H1 (cell line): ENCODE measurements around the gene COX10. TPM values are rescaled to one million over a fixed set of nuclear protein-coding genes. Genes with fewer than 3 reads are reported as not detected.

Experiments used
- CTCF ChIA-PET: fragments of 300-600 bp; sonication (Branson Sonifier 250); formaldehyde crosslinking; loops from one replicate; lab custom pipeline; 2021; ENCODE audit not compliant: partially characterized antibody; lab: Charles Lee
- POLR2A ChIA-PET: fragments of 300-600 bp; sonication (Branson Sonifier 250); formaldehyde crosslinking; loops from one replicate; lab custom pipeline; 2021; ENCODE audit warnings: inconsistent platforms; ENCODE audit not compliant: partially characterized antibody; lab: Charles Lee
- DNase-seq, 2 experiments: peaks; one replicate each; pipeline versions ENCODE4 v3.0.0 to v3.0.0-alpha.2; 2010 to 2022; ENCODE audit warnings: low spot score in 2 of 2, low read depth in 1 of 2, mixed read lengths in 1 of 2
- FAIRE-seq: peaks from 2 replicates; lab custom pipeline; 2011; peaks lifted over from hg19 to GRCh38; lab: Jason Lieb, UNC
- H2AFZ ChIP-seq: 2 replicates; pipeline ENCODE4 v1.8.1; 2012; ENCODE audit warnings: low read length, inconsistent platforms
- H2AK5ac ChIP-seq: 2 replicates; pipeline ENCODE4 v1.6.1; 2013; ENCODE audit warnings: low read depth, low read length
- H2BK120ac ChIP-seq: replicated peaks from 2 replicates; pipeline ENCODE3; 2013; ENCODE audit warnings: low read depth, low read length, inconsistent platforms
- H2BK12ac ChIP-seq: 2 replicates; pipeline ENCODE4 v1.6.1; 2013; ENCODE audit warnings: low read depth, low read length
- H2BK15ac ChIP-seq: 2 replicates; pipeline ENCODE4 v1.6.1; 2013; ENCODE audit warnings: low read length
- H2BK20ac ChIP-seq: 2 replicates; pipeline ENCODE4 v1.6.1; 2013; ENCODE audit warnings: low read length
- H2BK5ac ChIP-seq: 2 replicates; pipeline ENCODE4 v1.6.1; 2013; ENCODE audit warnings: low read depth, low read length
- H3K14ac ChIP-seq: 2 replicates; pipeline ENCODE4 v1.6.1; 2013; ENCODE audit warnings: inconsistent platforms; ENCODE audit not compliant: insufficient read length
- H3K18ac ChIP-seq: 2 replicates; pipeline ENCODE4 v1.6.1; 2013; ENCODE audit warnings: low read length; ENCODE audit errors: extremely low read depth
- H3K23ac ChIP-seq: 2 replicates; pipeline ENCODE4 v1.6.1; 2013; ENCODE audit warnings: inconsistent platforms; ENCODE audit not compliant: insufficient read length
- H3K23me2 ChIP-seq: 2 replicates; pipeline ENCODE4 v1.6.1; 2013; ENCODE audit warnings: low read depth, low read length
- H3K27ac ChIP-seq: 2 replicates; pipeline ENCODE4 v1.6.1; 2011; ENCODE audit warnings: low read depth, low read length, inconsistent platforms
- H3K27me3 ChIP-seq, 4 experiments: replicated peaks in 1 of 4; 1 replicate in 1 of 4; 2 replicates in 3 of 4; pipeline versions ENCODE4 v1.6.1 to v1.8.1; 2011 to 2013; ENCODE audit warnings: low read length in 3 of 4, mild to moderate bottlenecking in 3 of 4, inconsistent platforms in 2 of 4, mixed read lengths in 2 of 4, moderate library complexity in 1 of 4; ENCODE audit not compliant: control insufficient read depth in 3 of 4, insufficient read depth in 3 of 4; ENCODE audit errors: extremely low read depth in 1 of 4
- H3K36me3 ChIP-seq, 4 experiments: 2 replicates each; pipeline versions ENCODE4 v1.6.1 to v1.8.1; 2011 to 2013; ENCODE audit warnings: mild to moderate bottlenecking in 4 of 4, low read length in 3 of 4, moderate library complexity in 2 of 4, control low read depth in 1 of 4, inconsistent platforms in 1 of 4; ENCODE audit not compliant: insufficient read depth in 4 of 4, control insufficient read depth in 2 of 4
- H3K4ac ChIP-seq: replicated peaks from 2 replicates; pipeline ENCODE3; 2013; ENCODE audit warnings: low read length, low read depth, mixed read lengths, inconsistent platforms; ENCODE audit not compliant: insufficient read length
- H3K4me1 ChIP-seq, 4 experiments: replicated peaks in 1 of 4; 1 replicate in 1 of 4; 2 replicates in 3 of 4; pipeline versions ENCODE4 v1.6.1 to v1.8.1; 2011 to 2013; ENCODE audit warnings: low read length in 3 of 4, inconsistent platforms in 2 of 4, mixed read lengths in 1 of 4; ENCODE audit not compliant: insufficient read depth in 4 of 4, control insufficient read depth in 3 of 4
- H3K4me2 ChIP-seq, 2 experiments: 2 replicates each; pipeline versions ENCODE4 v1.6.1 to v1.8.1; 2011 to 2013; ENCODE audit warnings: low read depth in 2 of 2, low read length in 2 of 2, control low read depth in 1 of 2, inconsistent platforms in 1 of 2, mild to moderate bottlenecking in 1 of 2; ENCODE audit not compliant: insufficient read depth in 1 of 2
- H3K4me3 ChIP-seq, 4 experiments: fragments of 200-600, 300-600 bp in 1 of 4; sonication (generic), shearing (Covaris generic), sonication (Bioruptor Twin) in 1 of 4; 2 replicates each; pipeline versions ENCODE4 v1.5.1 to v1.8.1; 2011 to 2016; ENCODE audit warnings: low read length in 4 of 4, low read depth in 3 of 4, control low read depth in 2 of 4, inconsistent platforms in 2 of 4, mild to moderate bottlenecking in 2 of 4, mixed read lengths in 1 of 4, moderate library complexity in 1 of 4; ENCODE audit not compliant: insufficient read depth in 2 of 4; ENCODE audit errors: extremely low read depth in 1 of 4
- H3K56ac ChIP-seq: replicated peaks from 2 replicates; pipeline ENCODE3; 2013; ENCODE audit warnings: low read depth, mild to moderate bottlenecking, mixed read lengths, low read length, inconsistent platforms; ENCODE audit not compliant: insufficient read length
- H3K79me1 ChIP-seq: 2 replicates; pipeline ENCODE4 v1.6.1; 2013; ENCODE audit warnings: low read depth, low read length, control low read depth
- H3K79me2 ChIP-seq, 2 experiments: 2 replicates each; pipeline versions ENCODE4 v1.6.1 to v1.8.1; 2012 to 2013; ENCODE audit warnings: low read length in 2 of 2, mild to moderate bottlenecking in 2 of 2, inconsistent platforms in 1 of 2; ENCODE audit not compliant: insufficient read depth in 2 of 2, control insufficient read depth in 1 of 2
- H3K9ac ChIP-seq, 4 experiments: replicated peaks in 1 of 4; 1 replicate in 1 of 4; 2 replicates in 3 of 4; pipeline versions ENCODE4 v1.6.1 to v1.8.1; 2011 to 2013; ENCODE audit warnings: low read depth in 3 of 4, low read length in 3 of 4, control low read depth in 2 of 4, mild to moderate bottlenecking in 2 of 4, moderate library complexity in 2 of 4, inconsistent platforms in 1 of 4; ENCODE audit errors: extremely low read depth in 1 of 4
- H3K9me3 ChIP-seq, 2 experiments: 2 replicates each; pipeline versions ENCODE4 v1.6.1 to v1.8.1; 2012 to 2013; ENCODE audit warnings: mild to moderate bottlenecking in 2 of 2, moderate library complexity in 2 of 2, control low read depth in 1 of 2, inconsistent platforms in 1 of 2, low read depth in 1 of 2, low read length in 1 of 2, mixed read lengths in 1 of 2; ENCODE audit not compliant: insufficient read depth in 2 of 2
- H4K20me1 ChIP-seq, 2 experiments: replicated peaks in 1 of 2; 2 replicates each; pipeline versions ENCODE3 to v1.8.1; 2011 to 2013; ENCODE audit warnings: inconsistent platforms in 2 of 2, low read length in 2 of 2, mild to moderate bottlenecking in 1 of 2; ENCODE audit not compliant: insufficient read depth in 2 of 2, control insufficient read depth in 1 of 2
- H4K5ac ChIP-seq: 2 replicates; pipeline ENCODE4 v1.6.1; 2013; ENCODE audit warnings: low read length, low read depth, mixed read lengths, inconsistent platforms; ENCODE audit not compliant: insufficient read length
- H4K8ac ChIP-seq: 2 replicates; pipeline ENCODE4 v1.8.0; 2013; ENCODE audit warnings: mild to moderate bottlenecking, moderate library complexity, low read length, inconsistent platforms; ENCODE audit not compliant: insufficient read depth; ENCODE audit errors: extremely low read depth
- H4K91ac ChIP-seq: replicated peaks from 2 replicates; pipeline ENCODE3; 2013; ENCODE audit warnings: low read length, mixed read lengths, inconsistent platforms; ENCODE audit not compliant: insufficient read length
- BRCA1 ChIP-seq: IDR thresholded peaks from 2 replicates; pipeline ENCODE4 v1.6.1; 2012; ENCODE audit warnings: low read depth, low read length, improper control_type of control experiment
- CTCF ChIP-seq, 3 experiments: IDR thresholded peaks; 1 replicate in 2 of 3; 2 replicates in 1 of 3; pipeline versions ENCODE4 v1.5.1 to v1.6.1; 2011; ENCODE audit warnings: low read length in 3 of 3, mild to moderate bottlenecking in 3 of 3, inconsistent platforms in 2 of 3, low read depth in 1 of 3, moderate library complexity in 1 of 3; ENCODE audit not compliant: insufficient read depth in 1 of 3; ENCODE audit errors: control extremely low read depth in 1 of 3
- EP300 ChIP-seq, 2 experiments: IDR thresholded peaks; 1 replicate in 1 of 2; 2 replicates in 1 of 2; pipeline ENCODE4 v1.6.1; 2011 to 2012; ENCODE audit warnings: low read depth in 2 of 2, low read length in 2 of 2, mild to moderate bottlenecking in 2 of 2, borderline replicate concordance in 1 of 2, inconsistent platforms in 1 of 2, moderate library complexity in 1 of 2
- FOSL1 ChIP-seq: IDR thresholded peaks from 2 replicates; pipeline ENCODE4 v1.6.1; 2011; ENCODE audit warnings: mild to moderate bottlenecking, low read depth, low read length, moderate library complexity; ENCODE audit not compliant: insufficient read depth
- HDAC6 ChIP-seq: IDR thresholded peaks from one replicate; pipeline ENCODE4 v1.7.1; 2012; ENCODE audit warnings: low read depth, mild to moderate bottlenecking, inconsistent platforms, low read length, moderate library complexity
- JUND ChIP-seq: IDR thresholded peaks from 2 replicates; pipeline ENCODE4 v1.6.1; 2011; ENCODE audit warnings: mild to moderate bottlenecking, improper control_type of control experiment, low read length
- PHF8 ChIP-seq: fragments of 200-600 bp; sonication (generic); conservative IDR thresholded peaks from 2 replicates; pipeline ENCODE4 v1.7.1; 2012; ENCODE audit warnings: low read depth, mild to moderate bottlenecking, inconsistent platforms, low read length, moderate library complexity
- RFX5 ChIP-seq: IDR thresholded peaks from 2 replicates; pipeline ENCODE4 v1.6.1; 2011; ENCODE audit warnings: low read depth, low read length, improper control_type of control experiment, borderline replicate concordance
- RXRA ChIP-seq: IDR thresholded peaks from 2 replicates; pipeline ENCODE4 v1.6.1; 2011; ENCODE audit warnings: low read depth, mild to moderate bottlenecking, low read length, moderate library complexity; ENCODE audit not compliant: insufficient read depth
- WGBS, 2 experiments: shearing (Covaris generic) in 1 of 2; methylation state at CpG; one replicate each; pipeline versions ENCODE4 v1.1.6 to v1.1.7; 2013 to 2015; ENCODE audit warnings: low lambda C conversion rate in 2 of 2, mixed read lengths in 2 of 2, inconsistent platforms in 1 of 2, low coverage in 1 of 2, missing lambda C conversion rate in 1 of 2; ENCODE audit not compliant: insufficient replicate concordance in 2 of 2, insufficient coverage in 1 of 2, insufficient read length in 1 of 2; ENCODE audit errors: extremely low coverage in 1 of 2, missing lambda C conversion rate in 1 of 2; 5-methylcytosine and 5-hydroxymethylcytosine counted together
- polyA plus RNA-seq, 7 experiments: library from polyadenylated mRNA; depleted of rRNA in 3 of 7; stranded (reverse) in 5 of 7; unstranded in 2 of 7; fragments of >200 nt in 5 of 7; fragments of 200-250 nt in 2 of 7; gene quantifications; 1 replicate in 5 of 7; 2 replicates in 1 of 7; 4 replicates in 1 of 7; pipeline versions ENCODE4 v1.2.1 to v1.2.3, GENCODE V29; 2011 to 2013; ENCODE audit warnings: missing spikeins in 2 of 7, mixed read lengths in 2 of 7
- total RNA-seq: library from RNA; stranded (reverse); fragmentation: NEBNext Ultra II Directional; extraction: Animal tissue kit (Norgen Biotek cat#: 25700); gene quantifications from 2 replicates; pipeline ENCODE4 v1.2.1, GENCODE V29; 2021

Gene COX10
- total and polyA plus RNA-seq, 2 of the 8 experiments (the other 6 are each of a cell fraction or from before 2014, with no cell fraction given), result 18.0 to 23.0 TPM

GRCh38 chr17:14092808-14093207, 23.5 kb downstream of the COX10 start:
- Histone ChIP-seq H3K27ac (no peak overlapping the region), H3K23ac (no peak overlapping the region), H4K20me1 (no peaks in the 10 kb centered on the region), H3K4me2 (no peak overlapping the region), H3K56ac (no peak overlapping the region), H4K8ac (no peak overlapping the region), H3K23me2 (no peaks in the 10 kb centered on the region), H2AK5ac (no peak overlapping the region), H3K79me1 (no peaks in the 10 kb centered on the region), H3K9ac (no peak overlapping the region), H3K4me3 (no peak overlapping the region), H4K91ac (no peak overlapping the region), H4K5ac (no peak overlapping the region), H2BK12ac (no peak overlapping the region), H2BK120ac (no peak overlapping the region), H2BK15ac (no peak overlapping the region), H3K79me2 (peaks cover 0 to 37% of the 10 kb centered on the region in 2 experiments; a peak in 2 of 4 replicates), H2BK5ac (no peak overlapping the region), H3K14ac (no peak overlapping the region), H3K9me3 (no peaks in the 10 kb centered on the region), H3K4ac (no peak overlapping the region), H3K4me1 (no peaks in the 10 kb centered on the region), H3K18ac (no peak overlapping the region), H3K27me3 (no peaks in the 10 kb centered on the region), H3K36me3 (no peaks in the 10 kb centered on the region), H2BK20ac (no peak overlapping the region), H2AFZ (no peak overlapping the region)
- FAIRE-seq (no peak), DNase-seq (no peak)
- 78% methylated on average over 1 of the region's 1 CpG; no CpG with 5 or more reads in 1 of the 2 experiments for WGBS, 2 experiments
- TF ChIP-seq EP300 (IDR thresholded peaks at IDR 0.05; ENCODE audit: borderline replicate concordance in 1 of 2, low read depth in 2 of 2, low read length in 2 of 2), result no peak
- no peak for TF ChIP-seq FOSL1
- TF ChIP-seq PHF8, result no peak
- TF ChIP-seq RXRA, result no peak
- no peak for TF ChIP-seq JUND
- no peak for TF ChIP-seq RFX5
- no peak for TF ChIP-seq CTCF (IDR thresholded peaks at IDR 0.05; ENCODE audit: control extremely low read depth in 1 of 3, insufficient read depth in 1 of 3, low read depth in 1 of 3, low read length in 3 of 3)
- TF ChIP-seq BRCA1, result no peak
- no peak for TF ChIP-seq HDAC6
- ChIA-PET POLR2A (no interaction called here), CTCF (interaction anchor here (0.5 to 1.4 kb wide), 3 partner anchors 11 to 117 kb away, joined by 3 to 4 read pairs (median 3); no protein-coding TSS in a partner anchor)
